Measurements from ENCODE around the gene IZUMO4. TPM values are rescaled to one million over a fixed set of nuclear protein-coding genes. Genes with fewer than 3 reads are reported as not detected.
"Not testable (repeated sequence)": the region's sequence is repeated elsewhere in the genome, so short reads cannot be mapped to it uniquely, and the experiment has no call there.

Gene IZUMO4
- polyA plus RNA-seq, 1 donor = 2.9 TPM

DNA sequence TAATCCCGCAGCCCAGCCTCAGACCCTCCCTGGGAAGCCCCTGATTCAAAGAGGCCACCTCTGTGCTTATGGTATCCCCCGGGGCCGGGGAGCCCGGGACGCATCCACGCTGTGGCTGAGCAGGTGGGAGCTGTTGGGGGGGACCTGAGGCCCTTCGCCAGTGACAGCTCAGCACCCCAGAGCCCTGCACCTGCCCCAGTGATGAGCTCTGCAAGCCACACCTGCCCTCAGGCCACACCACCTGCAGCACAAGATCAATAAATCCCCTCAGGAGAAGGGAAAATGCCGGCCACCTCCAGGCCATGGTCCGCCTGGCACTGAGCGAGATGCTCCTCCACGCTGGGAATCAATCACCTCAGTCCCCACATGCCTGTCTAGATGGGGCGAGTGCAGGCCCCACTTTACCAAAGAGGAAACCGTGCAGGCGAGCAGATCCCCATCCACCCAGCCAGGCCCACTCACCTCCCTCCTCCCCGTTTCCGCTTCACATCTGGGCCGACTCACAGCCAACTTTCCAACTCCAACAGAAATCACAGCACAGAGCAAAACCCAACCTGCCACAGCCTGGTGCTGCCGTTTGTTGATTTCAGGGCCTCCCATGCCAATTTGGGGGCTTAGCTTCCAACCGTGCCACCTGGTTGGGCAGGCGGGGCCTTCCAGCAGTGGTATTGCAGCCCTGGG is 13.4 kb upstream of the IZUMO4 start:
- peak; percentile 71 for DNase-seq

- no peak for DNase-seq
These were observed 11.6 kb upstream of the IZUMO4 start for GRCh38 chr19:2084993-2085720.

GRCh38 chr19:2086695-2087620 is 9.8 kb upstream of the IZUMO4 start:
- DNase-seq = not testable (repeated sequence)

DNA sequence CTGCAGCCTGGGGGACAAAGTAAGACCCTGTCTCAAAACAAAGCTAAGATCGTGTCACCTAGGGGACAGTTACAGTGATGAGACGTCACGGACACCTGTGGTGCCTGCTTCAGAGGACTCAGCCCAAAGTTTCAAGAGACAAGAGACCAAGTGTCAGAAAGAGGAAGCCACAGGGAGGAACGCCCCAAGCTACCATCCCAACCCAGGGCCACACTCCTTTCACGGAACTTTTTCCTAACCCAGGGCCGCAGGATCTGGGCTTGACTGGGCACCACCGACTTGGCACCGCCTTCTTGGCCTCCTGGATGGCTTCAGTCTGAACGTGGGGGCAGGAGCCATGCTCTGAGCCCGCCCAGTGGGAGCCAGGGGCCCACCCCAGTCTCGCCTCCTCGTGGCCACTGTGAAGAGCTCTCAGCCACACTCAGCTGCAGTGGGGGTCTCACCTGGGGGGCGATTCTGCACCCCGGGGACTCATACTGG is 9.1 kb upstream of the IZUMO4 start:
- DNase-seq = no peak

DNA sequence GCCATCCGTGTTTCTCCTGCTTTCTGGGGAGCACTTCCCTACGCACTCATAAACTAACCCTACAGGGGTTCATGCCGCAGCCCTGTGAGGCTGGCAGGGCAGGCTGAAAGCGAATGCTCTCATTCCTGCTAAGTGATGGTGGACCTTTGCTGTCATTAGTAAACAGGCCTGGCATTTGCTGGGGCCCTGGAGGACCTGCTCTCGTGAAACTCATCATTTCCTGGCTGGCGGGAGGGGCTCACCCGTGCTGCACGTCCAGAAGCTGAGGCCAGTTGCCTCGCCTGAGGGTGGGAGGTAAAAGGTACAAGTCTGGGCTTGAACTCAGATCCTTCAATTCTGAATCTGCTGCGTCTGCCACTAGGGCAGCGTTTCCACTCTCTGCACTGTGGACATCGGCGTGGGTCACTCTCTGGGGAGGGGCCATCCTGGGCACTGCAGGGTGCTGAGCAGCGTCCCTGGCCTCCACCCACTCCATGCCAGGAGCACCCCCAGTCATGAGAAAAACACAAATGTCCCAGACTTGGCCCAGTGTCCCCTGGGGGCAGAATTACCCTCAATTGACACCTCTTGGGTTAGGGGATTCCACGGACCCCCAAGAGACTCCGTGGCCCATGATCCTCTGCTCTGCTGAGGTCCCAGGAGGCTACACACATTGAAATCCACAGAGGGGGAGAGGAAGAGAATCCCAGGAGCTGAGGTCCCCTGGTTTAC is 7.6 kb upstream of the IZUMO4 start:
- DNase-seq = no peak

DNA sequence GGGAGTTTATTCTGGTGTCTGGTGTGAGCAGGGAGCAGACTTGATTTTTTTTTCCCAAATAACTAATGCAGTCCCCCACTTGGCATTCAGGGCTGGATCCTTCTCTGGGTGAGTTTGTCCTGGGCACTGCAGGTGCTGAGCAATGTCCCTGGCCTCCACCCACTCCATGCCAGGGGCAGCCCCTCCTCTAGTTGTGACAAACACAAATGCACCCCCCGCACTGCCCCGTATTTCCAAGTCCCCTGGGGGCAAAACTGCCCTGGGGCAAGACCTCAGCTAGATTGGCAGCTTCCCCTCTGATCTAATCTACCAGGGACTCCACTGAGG is 7.0 kb upstream of the IZUMO4 start:
- no peak for DNase-seq

DNA sequence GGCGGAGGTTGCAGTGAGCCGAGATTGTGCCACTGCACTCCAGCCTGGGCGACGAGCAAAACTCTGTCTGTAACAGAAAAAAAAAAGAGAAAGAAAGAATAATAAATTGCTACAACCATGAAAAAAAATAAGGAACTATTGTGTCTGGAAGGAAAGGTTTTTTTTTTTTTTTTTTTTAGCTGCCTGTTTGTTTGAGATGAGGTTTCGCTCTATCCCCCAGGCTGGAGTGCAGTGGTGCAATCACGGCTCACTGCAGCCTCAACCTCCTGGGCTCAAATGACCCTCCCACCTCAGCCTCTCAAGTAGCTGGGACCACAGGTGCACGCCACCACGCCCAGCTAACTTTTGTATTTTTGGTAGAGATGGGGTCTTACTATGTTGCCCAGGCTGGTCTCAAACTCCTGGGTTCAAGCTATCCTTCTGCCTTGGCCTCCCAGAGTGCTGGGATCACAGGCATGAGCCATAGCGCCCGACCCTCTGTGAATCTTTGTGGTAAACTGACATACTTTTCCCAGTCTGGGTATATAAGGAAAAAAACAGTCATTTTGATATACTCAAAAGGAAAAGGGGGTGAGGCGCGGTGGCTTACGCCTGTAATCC is 4.7 kb upstream of the IZUMO4 start:
- DNase-seq = not testable (repeated sequence)

DNA sequence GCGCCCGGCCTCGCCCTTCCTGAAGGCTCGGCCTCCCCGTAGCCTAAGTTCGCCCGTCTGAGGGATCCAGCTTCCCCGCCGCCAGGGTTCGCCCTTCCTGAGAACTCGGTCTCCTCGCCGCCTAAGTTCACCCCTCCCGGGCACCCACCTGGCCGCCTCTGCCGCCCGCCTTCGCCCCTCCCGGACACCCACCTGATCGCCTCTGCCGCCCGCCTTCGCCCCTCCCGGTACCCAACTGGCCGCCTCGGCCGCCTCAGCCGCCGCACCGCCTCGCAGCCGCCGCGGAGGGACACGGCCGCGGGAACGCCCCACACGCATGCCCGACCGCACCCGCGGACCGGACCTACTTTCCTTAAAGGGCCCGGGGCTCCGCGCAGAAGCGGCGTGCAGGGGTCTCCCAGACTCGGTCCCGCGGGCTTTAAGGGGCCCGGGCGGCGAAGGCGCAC is 658 bp upstream of the IZUMO4 start, which contains the start of gene MOB3A:
TSS of gene MOB3A (minus strand) at position 293 of the 446 bp plus-strand sequence. CDS start 17,766 bp downstream, outside the sequence.
- peak; percentile 94 for DNase-seq

GRCh38 chr19:2097203-2097885 is 629 bp downstream of the IZUMO4 start:
- DNase-seq = no peak

DNA sequence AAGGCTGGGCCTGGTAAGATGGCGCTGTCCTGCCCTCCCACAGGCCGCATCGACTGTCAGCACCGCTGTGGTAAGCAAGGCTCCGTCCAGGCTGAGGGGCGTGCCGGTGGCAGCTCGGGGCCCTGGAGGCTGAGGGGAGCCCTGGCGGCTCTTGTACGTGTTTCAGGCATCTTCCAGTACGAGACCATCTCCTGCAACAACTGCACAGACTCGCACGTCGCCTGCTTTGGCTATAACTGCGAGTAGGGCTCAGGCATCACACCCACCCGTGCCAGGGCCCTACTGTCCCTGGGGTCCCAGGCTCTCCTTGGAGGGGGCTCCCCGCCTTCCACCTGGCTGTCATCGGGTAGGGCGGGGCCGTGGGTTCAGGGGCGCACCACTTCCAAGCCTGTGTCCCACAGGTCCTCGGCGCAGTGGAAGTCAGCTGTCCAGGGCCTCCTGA is 1.2 kb downstream of the IZUMO4 start:
- no peak for DNase-seq

DNA sequence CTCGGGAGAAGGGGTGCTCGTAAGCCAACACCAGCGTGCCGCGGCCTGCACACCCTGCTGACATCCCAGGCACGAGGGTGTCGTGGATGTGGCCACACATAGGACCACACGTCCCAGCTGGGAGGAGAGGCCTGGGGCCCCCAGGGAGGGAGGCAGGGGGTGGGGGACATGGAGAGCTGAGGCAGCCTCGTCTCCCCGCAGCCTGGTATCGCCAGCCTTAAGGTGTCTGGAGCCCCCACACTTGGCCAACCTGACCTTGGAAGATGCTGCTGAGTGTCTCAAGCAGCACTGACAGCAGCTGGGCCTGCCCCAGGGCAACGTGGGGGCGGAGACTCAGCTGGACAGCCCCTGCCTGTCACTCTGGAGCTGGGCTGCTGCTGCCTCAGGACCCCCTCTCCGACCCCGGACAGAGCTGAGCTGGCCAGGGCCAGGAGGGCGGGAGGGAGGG is 2.4 kb downstream of the IZUMO4 start:
- DNase-seq = no peak

DNA sequence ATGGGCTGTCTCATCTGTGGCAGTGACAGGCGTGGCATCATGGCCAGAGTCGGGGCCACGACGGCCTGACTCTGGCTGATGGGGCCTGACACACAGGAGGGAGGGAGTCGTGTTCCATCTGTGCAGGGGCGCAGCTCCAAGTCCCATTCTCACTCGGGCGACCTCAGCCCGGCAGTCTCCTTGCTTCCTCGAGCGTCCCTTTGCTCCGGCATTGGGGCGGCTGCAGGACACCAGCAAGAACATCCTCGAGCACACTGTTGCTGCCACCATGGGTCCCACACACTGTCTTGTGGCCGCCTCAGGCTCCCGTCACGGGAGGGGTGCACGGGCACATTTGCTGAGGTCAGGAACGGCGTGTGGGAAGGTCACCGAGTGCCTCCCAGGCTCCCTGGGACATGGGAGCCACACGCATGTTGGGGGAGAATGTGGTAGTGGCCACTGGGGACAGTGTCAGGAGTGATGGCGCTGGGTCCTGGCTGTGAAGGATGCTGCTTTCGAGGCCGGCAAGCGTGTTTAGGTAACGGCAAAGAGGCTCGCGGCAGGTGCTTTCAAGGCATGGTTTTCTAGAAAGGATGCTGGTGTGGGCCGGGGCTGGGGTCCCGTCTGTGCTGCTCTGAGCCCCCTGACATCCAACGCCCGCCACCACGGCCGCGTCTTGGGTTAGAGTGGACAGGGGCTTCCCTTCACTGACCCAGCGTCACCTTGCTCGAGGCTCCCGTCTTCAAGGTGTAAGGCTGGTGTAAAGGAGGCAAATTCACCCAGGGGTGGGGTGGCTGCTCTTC is 3.4 kb downstream of the IZUMO4 start:
- no peak for DNase-seq

- no peak for DNase-seq
These were observed 4.0 kb downstream of the IZUMO4 start for GRCh38 chr19:2100719-2101061.

DNA sequence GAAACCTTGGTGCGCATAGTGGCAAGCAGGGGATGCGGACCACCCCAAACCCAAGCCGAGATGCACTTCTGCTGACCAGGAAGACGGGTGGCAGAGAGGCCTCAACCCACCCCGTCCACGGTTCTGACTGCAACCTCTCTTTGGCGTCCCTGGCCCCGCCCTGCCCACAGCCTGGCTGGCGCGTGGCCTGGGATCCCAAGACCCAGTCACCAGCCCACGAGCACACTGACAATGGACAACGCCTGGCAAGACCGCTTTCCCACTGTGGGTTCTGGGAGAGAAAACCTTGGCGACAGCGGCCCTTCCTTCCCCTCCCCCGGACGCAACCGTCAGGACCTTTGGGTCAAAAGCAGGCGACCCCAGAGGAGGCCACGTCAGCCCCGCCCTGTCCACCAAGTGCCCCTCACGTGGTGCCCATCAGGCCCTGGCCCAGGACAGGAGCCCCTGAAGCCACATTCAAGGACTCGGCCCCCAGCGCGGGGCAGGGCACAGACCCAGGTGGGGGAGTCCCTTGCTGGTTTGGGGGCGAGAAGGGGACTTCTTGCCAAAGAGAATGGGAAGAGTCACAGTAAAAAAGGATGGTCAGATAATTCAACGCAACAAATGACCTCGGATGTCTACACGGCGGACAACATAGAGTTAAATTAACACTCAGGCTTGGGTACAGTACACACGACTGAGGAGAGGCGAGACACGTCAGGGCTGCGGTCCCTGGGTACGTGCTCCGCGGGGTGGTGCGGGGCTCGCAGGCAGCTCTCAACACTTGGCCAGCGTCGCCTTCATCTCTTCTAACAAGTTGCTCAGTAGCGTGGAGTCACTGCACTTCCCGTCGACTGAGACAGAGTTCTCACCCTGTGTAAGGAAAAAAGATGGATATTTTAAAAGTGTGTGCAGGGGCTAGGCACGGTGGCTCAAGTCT is 5.0 kb downstream of the IZUMO4 start:
- no peak for DNase-seq

- DNase-seq = no peak
These were observed 6.5 kb downstream of the IZUMO4 start for GRCh38 chr19:2103045-2103707.

GRCh38 chr19:2108251-2109016 is 11.7 kb downstream of the IZUMO4 start:
- DNase-seq = no peak

- no peak for DNase-seq
These were observed 12.5 kb downstream of the IZUMO4 start for GRCh38 chr19:2109046-2109864.
